Loucy (cell line): ENCODE measurements around the gene KCNH2.

Experiments
- CTCF ChIP-seq: fragments of 200-600 bp; sonication (generic); conservative IDR thresholded peaks from 2 replicates; pipeline ENCODE4 v1.5.1; 2014; ENCODE audit warnings: mild to moderate bottlenecking, antibody characterized with exemption, low read length
- EZH2phosphoT487 ChIP-seq: fragments of 200-600 bp; IDR thresholded peaks from 2 replicates; pipeline ENCODE4 v1.6.1; 2018; ENCODE audit warnings: antibody characterized with exemption, mild to moderate bottlenecking, moderate library complexity, borderline replicate concordance

- no peak for TF ChIP-seq CTCF
- no peak for TF ChIP-seq EZH2phosphoT487
Measured at GRCh38 chr7:151000897-151001495, 22.9 kb upstream of the KCNH2 start.
